Activated CD8-positive, alpha-beta memory T cell treated with anti-CD3 and anti-CD28 coated beads, Interleukin-2, amount 50 U/mL, for 1 hour (primary cell): ENCODE data around the gene TTC14.

Experiments used
- DNase-seq: peaks from one replicate; pipeline ENCODE4 v3.0.0-alpha.2; 2020; ENCODE audit errors: extremely low read depth

Gene TTC14

DNA sequence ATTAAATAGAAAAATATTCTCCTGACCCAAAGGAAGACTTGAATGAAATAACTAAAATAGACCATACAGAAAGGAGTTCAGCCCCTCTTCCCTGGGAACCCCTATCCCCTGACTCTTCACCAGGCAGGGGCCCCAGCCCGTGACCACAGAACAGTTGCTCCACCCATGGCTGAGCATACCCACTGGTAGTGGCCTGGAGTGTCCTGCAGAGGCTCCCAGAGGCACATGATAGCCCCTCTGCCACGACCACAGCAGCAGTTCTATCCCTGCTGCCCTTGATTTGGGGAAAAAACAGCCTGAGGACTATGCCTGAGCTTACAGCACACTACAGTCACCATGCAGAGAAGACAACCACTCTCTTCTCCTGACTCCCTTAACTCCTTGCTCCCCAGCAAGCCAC is 31.8 kb downstream of the TTC14 start:
- no peak for DNase-seq

DNA sequence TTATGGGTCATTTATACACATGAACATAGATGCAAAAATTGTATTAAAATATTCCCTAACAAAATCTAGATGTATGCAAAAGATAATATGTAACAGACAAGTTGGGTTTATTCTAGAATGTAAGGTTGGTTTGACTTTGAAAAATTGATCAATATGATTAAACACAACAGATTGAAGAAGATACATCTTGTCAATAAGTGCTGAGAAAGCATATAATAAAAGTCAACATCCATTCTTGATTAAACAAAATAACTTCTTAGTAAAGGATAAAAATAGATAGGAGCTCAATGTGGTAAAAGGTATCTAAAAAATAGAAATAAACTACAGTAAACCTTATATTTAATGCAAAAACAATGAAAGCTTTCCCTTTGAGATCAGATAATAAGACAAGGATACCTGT is 39.0 kb downstream of the TTC14 start:
- no peak for DNase-seq

DNA sequence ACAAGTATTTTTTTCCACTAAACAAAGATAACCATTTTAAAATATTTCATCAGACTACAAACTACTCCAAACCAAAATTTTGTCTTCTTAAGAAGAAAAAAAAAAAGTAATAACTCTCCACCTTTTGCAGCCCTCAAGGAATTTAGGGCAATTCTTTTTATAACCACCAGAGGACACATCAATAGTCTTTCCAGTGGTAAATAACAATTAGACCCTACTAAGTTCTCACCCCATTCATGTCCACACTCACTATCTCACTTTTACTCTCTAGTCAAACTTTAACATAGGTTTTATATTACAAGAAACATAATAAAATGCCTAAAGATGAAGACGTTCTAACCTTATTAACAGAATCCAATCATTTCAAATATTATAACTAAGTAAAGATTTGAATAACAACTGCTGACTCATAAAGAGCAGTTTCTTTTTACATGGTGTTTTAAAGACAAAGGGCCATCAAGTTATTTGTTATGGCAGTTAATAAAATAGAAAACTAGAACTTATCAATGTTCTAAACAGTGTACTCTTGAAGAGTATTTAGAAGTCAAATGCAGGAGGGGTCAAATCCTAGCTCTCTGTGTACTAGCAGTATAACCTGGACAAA is 44.3 kb downstream of the TTC14 start:
- DNase-seq: no peak

DNA sequence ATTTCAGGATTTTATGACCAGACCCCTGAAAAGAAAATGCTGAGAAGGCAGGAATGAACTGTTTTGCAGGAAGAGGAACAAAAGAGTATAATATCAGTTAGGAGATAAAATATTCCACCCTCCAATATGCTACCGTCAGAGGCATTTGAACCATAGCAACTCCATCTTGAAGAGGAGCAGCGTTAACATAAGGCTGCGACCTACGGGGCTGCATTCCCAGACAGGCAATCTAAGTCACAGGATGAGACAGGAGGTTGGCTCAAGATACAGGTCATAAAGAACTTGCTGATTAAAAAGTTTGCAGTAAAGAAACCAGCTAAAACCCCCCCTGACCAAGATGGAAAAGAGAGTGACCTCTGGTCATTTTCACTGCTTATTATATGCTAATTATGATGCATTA is 54.4 kb downstream of the TTC14 start:
- DNase-seq: no peak

DNA sequence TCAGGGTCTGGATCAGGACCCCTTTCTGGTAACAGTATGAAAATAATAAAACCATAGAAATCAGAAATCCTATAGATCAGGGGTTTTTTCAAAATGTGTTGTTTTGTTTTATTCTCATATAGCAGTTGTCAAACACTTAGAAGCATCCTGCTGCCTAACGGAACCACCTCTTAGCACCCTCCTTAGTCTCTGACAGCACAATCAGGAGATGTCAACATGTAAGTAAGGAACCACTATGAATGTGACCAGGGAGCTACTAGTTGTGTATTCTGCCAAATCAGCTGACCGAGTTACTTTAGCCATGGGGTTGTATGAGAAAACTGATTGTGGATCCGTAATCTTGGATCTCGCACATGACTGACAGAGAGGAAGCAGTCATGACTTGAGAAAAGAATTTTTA is 55.1 kb downstream of the TTC14 start:
- no peak for DNase-seq
